IMR-90 (cell line): ENCODE data around the gene HMGCS2. TPM values are rescaled to one million over a fixed set of nuclear protein-coding genes. Genes with fewer than 3 reads are reported as not detected.

Source experiments
- ATAC-seq: fragments of 200-7000 bp; cut with Tn5 transposase; 2 replicates; pipeline ENCODE4 v1.9.1; 2020; ENCODE audit warnings: low read depth, mild to moderate bottlenecking, moderate library complexity
- BruUV-seq: library from RNA; stranded (reverse); fragments of 400-500 nt; replicated peaks from 2 replicates; lab custom pipeline; 2021; lab: Mats Ljungman, UMichigan
- CTCF ChIA-PET: fragments of 300-600 bp; formaldehyde crosslinking; extraction: SDS; loops from one replicate; lab custom pipeline; 2021; ENCODE audit warnings: antibody characterized with exemption; lab: Yijun Ruan, JAX
- POLR2A ChIA-PET: fragments of 300-600 bp; sonication (Branson Sonifier 250); formaldehyde crosslinking; loops from one replicate; lab custom pipeline; 2022; ENCODE audit warnings: antibody characterized with exemption; ENCODE audit not compliant: unreplicated experiment; lab: Charles Lee
- DNase-seq: peaks from one replicate; pipeline ENCODE4 v3.0.0; 2013
- H2AFZ ChIP-seq: replicated peaks from 2 replicates; pipeline ENCODE3; 2013; ENCODE audit warnings: low read length, mild to moderate bottlenecking; ENCODE audit not compliant: poor library complexity
- H2AK5ac ChIP-seq: 2 replicates; pipeline ENCODE4 v1.6.1; 2013; ENCODE audit warnings: low read depth, low read length, inconsistent platforms
- H2AK9ac ChIP-seq: replicated peaks from 2 replicates; pipeline ENCODE3; 2013; ENCODE audit warnings: mild to moderate bottlenecking, low read depth, low read length, moderate library complexity; ENCODE audit not compliant: poor library complexity
- H2BK120ac ChIP-seq: 2 replicates; pipeline ENCODE4 v1.6.1; 2013; ENCODE audit warnings: low read depth, low read length, inconsistent platforms
- H2BK15ac ChIP-seq: 3 replicates; pipeline ENCODE4 v1.6.1; 2013; ENCODE audit warnings: low read depth, low read length, inconsistent platforms
- H2BK20ac ChIP-seq: 2 replicates; pipeline ENCODE4 v1.6.1; 2013; ENCODE audit warnings: low read depth, mild to moderate bottlenecking, inconsistent platforms, low read length, moderate library complexity
- H2BK5ac ChIP-seq: 2 replicates; pipeline ENCODE4 v1.6.1; 2013; ENCODE audit warnings: mild to moderate bottlenecking, low read depth, low read length, inconsistent platforms; ENCODE audit not compliant: poor library complexity, severe bottlenecking
- H3K14ac ChIP-seq: replicated peaks from 2 replicates; pipeline ENCODE4 v1.6.1; 2013; ENCODE audit warnings: low read depth, low read length, inconsistent platforms
- H3K18ac ChIP-seq: 2 replicates; pipeline ENCODE4 v1.6.1; 2013; ENCODE audit warnings: low read depth, low read length, control low read depth
- H3K23ac ChIP-seq: 2 replicates; pipeline ENCODE4 v1.6.1; 2013; ENCODE audit warnings: low read depth, low read length, inconsistent platforms
- H3K27ac ChIP-seq: 2 replicates; pipeline ENCODE4 v1.5.1; 2013; ENCODE audit warnings: mild to moderate bottlenecking, control low read depth, low read length; ENCODE audit not compliant: insufficient read depth
- H3K27me3 ChIP-seq: 2 replicates; pipeline ENCODE4 v1.6.1; 2013; ENCODE audit warnings: low read length; ENCODE audit not compliant: control insufficient read depth, insufficient read depth
- H3K36me3 ChIP-seq: 2 replicates; pipeline ENCODE4 v1.6.1; 2013; ENCODE audit warnings: low read length, mixed read lengths; ENCODE audit not compliant: control insufficient read depth, insufficient read depth
- H3K4ac ChIP-seq: 2 replicates; pipeline ENCODE4 v1.6.1; 2013; ENCODE audit warnings: low read depth, low read length, inconsistent platforms
- H3K4me1 ChIP-seq: 2 replicates; pipeline ENCODE4 v1.6.1; 2013; ENCODE audit warnings: low read length, mixed read lengths; ENCODE audit not compliant: control insufficient read depth, insufficient read depth
- H3K4me2 ChIP-seq: 2 replicates; pipeline ENCODE4 v1.6.1; 2013; ENCODE audit warnings: low read depth, mild to moderate bottlenecking, control low read depth, low read length, moderate library complexity
- H3K4me3 ChIP-seq: 2 replicates; pipeline ENCODE4 v1.5.1; 2013; ENCODE audit warnings: low read depth, mild to moderate bottlenecking, control low read depth, low read length, moderate library complexity; ENCODE audit not compliant: insufficient read depth
- H3K56ac ChIP-seq: 2 replicates; pipeline ENCODE4 v1.6.1; 2013; ENCODE audit warnings: low read length, inconsistent platforms; ENCODE audit not compliant: insufficient read depth; ENCODE audit errors: extremely low read depth
- H3K79me1 ChIP-seq, 2 experiments: 2 replicates each; pipeline ENCODE4 v1.6.1; 2013; ENCODE audit warnings: low read length in 2 of 2, inconsistent platforms in 1 of 2, low read depth in 1 of 2
- H3K9ac ChIP-seq: 2 replicates; pipeline ENCODE4 v1.6.1; 2013; ENCODE audit warnings: low read depth, low read length, control low read depth
- H3K9me1 ChIP-seq: 2 replicates; pipeline ENCODE4 v1.6.1; 2013; ENCODE audit warnings: low read length, inconsistent platforms; ENCODE audit not compliant: insufficient read depth
- H3K9me3 ChIP-seq: 2 replicates; pipeline ENCODE4 v1.6.1; 2013; ENCODE audit warnings: low read length; ENCODE audit not compliant: control insufficient read depth, insufficient read depth
- H4K20me1 ChIP-seq: 2 replicates; pipeline ENCODE4 v1.6.1; 2013; ENCODE audit warnings: low read length, inconsistent platforms; ENCODE audit not compliant: insufficient read depth
- H4K5ac ChIP-seq: 2 replicates; pipeline ENCODE4 v1.6.1; 2013; ENCODE audit warnings: mild to moderate bottlenecking, low read depth, low read length, control low read depth
- H4K8ac ChIP-seq, 2 experiments: 2 replicates each; pipeline ENCODE4 v1.6.1; 2013; ENCODE audit warnings: low read depth in 2 of 2, low read length in 2 of 2, control low read depth in 1 of 2, inconsistent platforms in 1 of 2
- H4K91ac ChIP-seq: 2 replicates; pipeline ENCODE4 v1.6.1; 2013; ENCODE audit warnings: low read depth, low read length, inconsistent platforms; ENCODE audit not compliant: insufficient read depth
- BHLHE40 ChIP-seq: fragments of 150-350 bp; IDR thresholded peaks from 2 replicates; pipeline ENCODE4 v1.6.1; 2016; ENCODE audit warnings: mild to moderate bottlenecking, low read depth, low read length
- CEBPB ChIP-seq: IDR thresholded peaks from 2 replicates; pipeline ENCODE4 v1.6.1; 2012; ENCODE audit warnings: low read depth, low read length, improper control_type of control experiment
- CHD1 ChIP-seq: IDR thresholded peaks from 2 replicates; pipeline ENCODE4 v1.6.1; 2012; ENCODE audit warnings: low read depth, low read length, improper control_type of control experiment
- FOS ChIP-seq: fragments of 150-350 bp; IDR thresholded peaks from 2 replicates; pipeline ENCODE4 v1.6.1; 2016; ENCODE audit warnings: low read depth, low read length
- MAFK ChIP-seq: IDR thresholded peaks from 2 replicates; pipeline ENCODE4 v1.6.1; 2012; ENCODE audit warnings: low read depth, low read length, improper control_type of control experiment
- MAZ ChIP-seq: IDR thresholded peaks from 2 replicates; pipeline ENCODE4 v1.6.1; 2012; ENCODE audit warnings: low read depth, mild to moderate bottlenecking, low read length, improper control_type of control experiment, moderate library complexity, borderline replicate concordance
- MXI1 ChIP-seq: IDR thresholded peaks from 2 replicates; pipeline ENCODE4 v1.6.1; 2012; ENCODE audit warnings: low read depth, mild to moderate bottlenecking, low read length, moderate library complexity, borderline replicate concordance
- POLR2A ChIP-seq: IDR thresholded peaks from 2 replicates; pipeline ENCODE4 v1.6.1; 2012; ENCODE audit warnings: mild to moderate bottlenecking, low read depth, low read length
- RAD21 ChIP-seq: IDR thresholded peaks from 2 replicates; pipeline ENCODE4 v1.6.1; 2012; ENCODE audit warnings: low read length, improper control_type of control experiment
- RFX5 ChIP-seq: IDR thresholded peaks from 2 replicates; pipeline ENCODE4 v1.8.0; 2012; ENCODE audit warnings: low read depth, mild to moderate bottlenecking, low read length, moderate library complexity
- SMC3 ChIP-seq: fragments of 150-350 bp; IDR thresholded peaks from 2 replicates; pipeline ENCODE4 v1.6.1; 2016; ENCODE audit warnings: low read depth, mild to moderate bottlenecking, antibody characterized with exemption, low read length, moderate library complexity
- WGBS, 2 experiments: methylation state at CpG; one replicate each; pipeline versions ENCODE4 v1.1.5 to v1.1.7; 2013; ENCODE audit warnings: missing lambda C conversion rate in 2 of 2; ENCODE audit not compliant: insufficient read length in 1 of 2; ENCODE audit errors: extremely low coverage in 2 of 2; 5-methylcytosine and 5-hydroxymethylcytosine counted together
- dilution Hi-C: fragments of 300-500 bp; cut with HindIII; formaldehyde crosslinking; loops from one replicate; pipeline ENCODE4 v1.14.3; 2018; ENCODE audit warnings: low sequenced_read_pairs; ENCODE audit not compliant: unreplicated experiment
- in situ Hi-C: fragments of 300-500 bp; cut with MboI; formaldehyde crosslinking; loops from 3 replicates; pipeline ENCODE4 v1.14.3; 2019; ENCODE audit warnings: low sequenced_read_pairs, inconsistent platforms, mixed read lengths
- intact Hi-C: fragments of 100-400 bp; cut with micrococcal nuclease; formaldehyde crosslinking; loops from 2 replicates; pipeline ENCODE4 v1.10.0; 2022
- polyA plus RNA-seq, 3 experiments: library from polyadenylated mRNA; depleted of rRNA; stranded (reverse); fragments of >200 nt; gene quantifications; 2 replicates each; pipeline ENCODE4 v1.2.3, GENCODE V29; 2012; ENCODE audit warnings: low replicate concordance in 1 of 3
- total RNA-seq: library from RNA; depleted of rRNA; stranded (reverse); fragments of >200 nt; gene quantifications from 2 replicates; pipeline ENCODE4 v1.2.3, GENCODE V29; 2012
- TF ChIP-seq, protein P1 (sequence below): fragments of 150-350 bp; IDR thresholded peaks from 2 replicates; pipeline ENCODE4 v1.6.1; 2017; ENCODE audit warnings: mild to moderate bottlenecking, antibody characterized with exemption, low read length, low read depth
- TF ChIP-seq, protein P2 (sequence below): conservative IDR thresholded peaks from 2 replicates; pipeline ENCODE4 v1.5.1; 2012; ENCODE audit warnings: mild to moderate bottlenecking, low read depth, low read length, improper control_type of control experiment
- TF ChIP-seq, protein P3 (sequence below): fragments of 150-350 bp; IDR thresholded peaks from 2 replicates; pipeline ENCODE4 v1.6.1; 2016; ENCODE audit warnings: low read depth, mild to moderate bottlenecking, low read length, moderate library complexity, borderline replicate concordance

HMGCS2 gene
- total and polyA plus RNA-seq, 2 of the 4 experiments (the other 2 are of a cell fraction), result not detected

DNA sequence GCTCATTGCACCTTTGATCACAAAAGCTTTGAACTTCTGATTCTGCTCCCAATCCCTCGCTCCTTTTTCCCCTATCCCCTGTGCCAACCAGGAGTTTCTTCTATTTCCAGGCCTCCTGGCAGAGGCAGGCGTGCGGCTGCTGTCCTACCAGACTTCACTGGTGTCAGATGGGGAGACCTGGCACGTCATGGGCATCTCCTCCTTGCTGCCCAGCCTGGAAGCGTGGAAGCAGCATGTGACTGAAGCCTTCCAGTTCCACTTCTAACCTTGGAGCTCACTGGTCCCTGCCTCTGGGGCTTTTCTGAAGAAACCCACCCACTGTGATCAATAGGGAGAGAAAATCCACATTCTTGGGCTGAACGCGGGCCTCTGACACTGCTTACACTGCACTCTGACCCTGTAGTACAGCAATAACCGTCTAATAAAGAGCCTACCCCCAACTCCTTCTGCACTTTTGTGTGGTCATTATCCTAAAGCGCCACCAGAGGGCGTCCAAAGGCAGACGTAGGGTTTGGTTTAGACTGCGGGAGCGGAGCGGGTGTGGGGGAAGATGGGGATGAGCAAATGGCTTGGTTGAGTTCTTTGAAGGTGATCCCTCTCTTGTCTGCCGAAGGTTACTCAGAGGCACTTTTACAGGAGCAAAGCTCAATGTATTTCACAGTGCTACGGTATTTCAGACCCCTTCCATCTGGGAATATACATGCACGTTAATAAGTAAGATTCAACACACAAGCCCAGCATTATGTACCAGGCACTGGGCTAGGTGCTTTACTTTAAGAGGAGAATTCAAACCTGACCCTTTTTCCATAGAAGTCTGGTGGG, 24.7 kb downstream of the HMGCS2 start:
- no peak overlapping the region for H2BK15ac ChIP-seq
- WGBS, 2 experiments, result 20% methylated on average over 2 of the region's 17 CpGs; no CpG with 5 or more reads in 1 of the 2 experiments
- intact Hi-C loops, result loop anchor here (2.0 to 10.0 kb wide), 4 partner anchors 35 to 181 kb away; no protein-coding TSS in a partner anchor
- TF ChIP-seq MAZ (peak; percentile 77; the same call in 1 of the 2 replicates), MAFK (no peak), POLR2A (no peak), SMC3 (peak; percentile 74), RFX5 (no peak), MXI1 (no peak), FOS (no peak), CHD1 (no peak), CEBPB (no peak), RAD21 (peak; percentile 85), BHLHE40 (no peak)
- TF ChIP-seq, protein P1, sequence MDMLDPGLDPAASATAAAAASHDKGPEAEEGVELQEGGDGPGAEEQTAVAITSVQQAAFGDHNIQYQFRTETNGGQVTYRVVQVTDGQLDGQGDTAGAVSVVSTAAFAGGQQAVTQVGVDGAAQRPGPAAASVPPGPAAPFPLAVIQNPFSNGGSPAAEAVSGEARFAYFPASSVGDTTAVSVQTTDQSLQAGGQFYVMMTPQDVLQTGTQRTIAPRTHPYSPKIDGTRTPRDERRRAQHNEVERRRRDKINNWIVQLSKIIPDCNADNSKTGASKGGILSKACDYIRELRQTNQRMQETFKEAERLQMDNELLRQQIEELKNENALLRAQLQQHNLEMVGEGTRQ, result no peak
- TF ChIP-seq, protein P2, sequence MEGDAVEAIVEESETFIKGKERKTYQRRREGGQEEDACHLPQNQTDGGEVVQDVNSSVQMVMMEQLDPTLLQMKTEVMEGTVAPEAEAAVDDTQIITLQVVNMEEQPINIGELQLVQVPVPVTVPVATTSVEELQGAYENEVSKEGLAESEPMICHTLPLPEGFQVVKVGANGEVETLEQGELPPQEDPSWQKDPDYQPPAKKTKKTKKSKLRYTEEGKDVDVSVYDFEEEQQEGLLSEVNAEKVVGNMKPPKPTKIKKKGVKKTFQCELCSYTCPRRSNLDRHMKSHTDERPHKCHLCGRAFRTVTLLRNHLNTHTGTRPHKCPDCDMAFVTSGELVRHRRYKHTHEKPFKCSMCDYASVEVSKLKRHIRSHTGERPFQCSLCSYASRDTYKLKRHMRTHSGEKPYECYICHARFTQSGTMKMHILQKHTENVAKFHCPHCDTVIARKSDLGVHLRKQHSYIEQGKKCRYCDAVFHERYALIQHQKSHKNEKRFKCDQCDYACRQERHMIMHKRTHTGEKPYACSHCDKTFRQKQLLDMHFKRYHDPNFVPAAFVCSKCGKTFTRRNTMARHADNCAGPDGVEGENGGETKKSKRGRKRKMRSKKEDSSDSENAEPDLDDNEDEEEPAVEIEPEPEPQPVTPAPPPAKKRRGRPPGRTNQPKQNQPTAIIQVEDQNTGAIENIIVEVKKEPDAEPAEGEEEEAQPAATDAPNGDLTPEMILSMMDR, result peak; percentile 88
- TF ChIP-seq, protein P3, sequence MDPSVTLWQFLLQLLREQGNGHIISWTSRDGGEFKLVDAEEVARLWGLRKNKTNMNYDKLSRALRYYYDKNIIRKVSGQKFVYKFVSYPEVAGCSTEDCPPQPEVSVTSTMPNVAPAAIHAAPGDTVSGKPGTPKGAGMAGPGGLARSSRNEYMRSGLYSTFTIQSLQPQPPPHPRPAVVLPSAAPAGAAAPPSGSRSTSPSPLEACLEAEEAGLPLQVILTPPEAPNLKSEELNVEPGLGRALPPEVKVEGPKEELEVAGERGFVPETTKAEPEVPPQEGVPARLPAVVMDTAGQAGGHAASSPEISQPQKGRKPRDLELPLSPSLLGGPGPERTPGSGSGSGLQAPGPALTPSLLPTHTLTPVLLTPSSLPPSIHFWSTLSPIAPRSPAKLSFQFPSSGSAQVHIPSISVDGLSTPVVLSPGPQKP, result no peak

More for the DNA sequence above, 24.7 kb downstream of the HMGCS2 start:
- Histone ChIP-seq H2AK5ac (no peak overlapping the region), H2AFZ (no peak overlapping the region), H2AK9ac (no peak overlapping the region), H3K27me3 (no peaks in the 10 kb centered on the region), H3K9me3 (no peaks in the 10 kb centered on the region), H3K9ac (no peak overlapping the region), H2BK120ac (no peak overlapping the region), H3K36me3 (peaks cover 42% of the 10 kb centered on the region; the same call in 1 of the 2 replicates), H3K18ac (no peak overlapping the region), H3K9me1 (no peaks in the 10 kb centered on the region; the same call in 1 of the 2 replicates), H3K23ac (no peak overlapping the region), H3K4ac (no peak overlapping the region), H3K4me2 (no peak overlapping the region), H3K4me1 (peaks cover 13% of the 10 kb centered on the region), H3K14ac (no peak overlapping the region), H2BK20ac (no peak overlapping the region), H4K20me1 (peaks cover 5% of the 10 kb centered on the region; the same call in 1 of the 2 replicates), H2BK5ac (no peak overlapping the region), H3K27ac (no peak overlapping the region), H3K4me3 (no peak overlapping the region), H4K8ac (peak overlapping the region in 1 of 2 experiments; percentile 23; a peak in 1 of 4 replicates), H4K5ac (no peak overlapping the region), H3K79me1 (no peaks in the 10 kb centered on the region), H4K91ac (no peak overlapping the region), H3K56ac (no peak overlapping the region)
- in situ Hi-C loops (no loop called here), dilution Hi-C loops (no loop called here)
- ChIA-PET POLR2A (no interaction called here), CTCF (interaction anchor here (0.6 to 2.3 kb wide), 4 partner anchors 17 to 66 kb away, joined by 3 to 9 read pairs (median 4); no protein-coding TSS in a partner anchor)
- DNase-seq (peak; percentile 79), ATAC-seq (peak; percentile 77)
- BruUV-seq, result no TSS peak
